Measurements from ENCODE around the gene E2F7.

Gene E2F7

DNA sequence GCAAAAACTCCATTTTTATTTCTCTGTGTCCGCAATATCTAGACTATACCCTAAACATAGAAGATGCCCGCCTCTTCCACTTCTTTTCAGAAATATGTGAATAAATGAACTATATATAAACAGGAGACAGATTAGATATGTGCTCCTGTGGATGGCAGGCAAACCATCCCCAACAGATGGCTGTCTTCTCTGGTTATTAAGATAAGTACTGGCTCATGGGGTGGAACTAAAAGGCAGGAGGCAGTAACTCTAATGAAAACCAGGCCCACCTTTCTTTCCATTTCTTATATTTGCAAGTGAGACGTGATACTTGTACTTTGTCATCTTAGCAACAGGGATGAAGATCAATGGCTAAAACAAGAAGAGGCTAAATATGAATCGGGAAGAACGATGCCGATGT is 20.2 kb downstream of the E2F7 start:
- no peak for DNase-seq (ENCODE audit: low read depth)
- TF ChIP-seq CTCF (IDR thresholded peaks at IDR 0.05; ENCODE audit: control insufficient read depth, insufficient read depth, low read depth, low read length, missing control alignments), result no peak
- no peak overlapping the region for H3K4me3 ChIP-seq (ENCODE audit: control insufficient read depth, low read depth, low read length)

- H3K4me3 ChIP-seq (ENCODE audit: control insufficient read depth, low read depth, low read length), result no peak overlapping the region
- no peak for DNase-seq (ENCODE audit: low read depth)
- no peak for TF ChIP-seq CTCF (IDR thresholded peaks at IDR 0.05; ENCODE audit: control insufficient read depth, insufficient read depth, low read depth, low read length, missing control alignments)
Observed at GRCh38 chr12:77044721-77045120, 20.6 kb downstream of the E2F7 start.

DNA sequence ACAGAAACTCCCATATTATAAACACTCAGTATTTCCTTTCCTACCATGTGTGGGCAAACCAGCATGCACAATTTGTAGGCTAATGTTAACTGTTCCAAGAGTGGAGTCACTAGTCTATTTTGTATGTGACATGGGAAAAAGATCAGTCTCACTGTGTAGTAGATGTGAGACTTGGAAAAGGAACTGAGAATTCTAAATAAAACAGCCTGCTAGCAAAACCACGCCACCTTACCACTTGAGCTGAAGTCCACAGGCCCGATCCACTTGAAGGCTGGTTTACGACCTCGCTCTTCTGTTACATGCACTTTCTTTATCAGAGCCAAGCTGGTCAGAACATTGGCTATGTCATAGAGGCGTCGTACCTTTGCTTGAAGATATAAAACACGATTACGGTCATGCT is 22.5 kb downstream of the E2F7 start:
- no peak overlapping the region for H3K4me3 ChIP-seq (ENCODE audit: control insufficient read depth, low read depth, low read length)
- no peak for TF ChIP-seq CTCF (IDR thresholded peaks at IDR 0.05; ENCODE audit: control insufficient read depth, insufficient read depth, low read depth, low read length, missing control alignments)
- DNase-seq (ENCODE audit: low read depth), result no peak

DNA sequence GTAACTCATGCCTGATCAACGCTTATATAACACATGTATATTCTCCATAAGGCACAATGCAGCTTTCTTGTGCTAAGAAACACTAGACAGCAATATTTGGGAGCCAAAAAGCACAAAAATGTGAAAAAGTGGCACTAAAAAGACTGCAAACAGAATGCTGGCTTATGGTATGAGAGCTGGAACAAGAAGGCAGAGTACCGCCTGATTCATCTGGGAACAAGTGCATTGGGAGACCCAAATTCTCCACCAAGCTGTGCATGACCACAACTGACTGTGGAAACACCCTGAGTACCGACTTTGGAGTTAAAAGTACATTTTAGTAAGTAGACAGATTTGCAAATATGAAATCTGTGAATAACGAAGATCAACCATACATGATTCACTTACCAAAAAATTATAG is 25.1 kb downstream of the E2F7 start:
- no peak overlapping the region for H3K4me3 ChIP-seq (ENCODE audit: control insufficient read depth, low read depth, low read length)
- TF ChIP-seq CTCF (IDR thresholded peaks at IDR 0.05; ENCODE audit: control insufficient read depth, insufficient read depth, low read depth, low read length, missing control alignments), result no peak
- no peak for DNase-seq (ENCODE audit: low read depth)

GRCh38 chr12:77035226-77035625 is 30.1 kb downstream of the E2F7 start:
- no peak overlapping the region for H3K4me3 ChIP-seq (ENCODE audit: control insufficient read depth, low read depth, low read length)
- no peak for DNase-seq (ENCODE audit: low read depth)
- no peak for TF ChIP-seq CTCF (IDR thresholded peaks at IDR 0.05; ENCODE audit: control insufficient read depth, insufficient read depth, low read depth, low read length, missing control alignments)

- H3K4me3 ChIP-seq (ENCODE audit: control insufficient read depth, low read depth, low read length), result no peak overlapping the region
- DNase-seq (ENCODE audit: low read depth), result no peak
- no peak for TF ChIP-seq CTCF (IDR thresholded peaks at IDR 0.05; ENCODE audit: control insufficient read depth, insufficient read depth, low read depth, low read length, missing control alignments)
Observed at GRCh38 chr12:77033658-77034536, 31.5 kb downstream of the E2F7 start.
